OCI-LY7 (cell line): ENCODE data around the gene PALMD.

ENCODE experiments used
- EZH2phosphoT487 ChIP-seq: fragments of 200-600 bp; sonication (generic); IDR thresholded peaks from 2 replicates; pipeline ENCODE4 v1.6.1; 2018; ENCODE audit warnings: low read depth, borderline replicate concordance, mild to moderate bottlenecking, mixed run types, antibody characterized with exemption, low read length, moderate library complexity, mixed read lengths
- TF ChIP-seq, protein P1 (sequence below): fragments of 200-600 bp; sonication (generic); conservative IDR thresholded peaks from 2 replicates; pipeline ENCODE4 v1.5.1; 2014; ENCODE audit warnings: mild to moderate bottlenecking, antibody characterized with exemption, low read length, moderate library complexity, mixed read lengths

DNA sequence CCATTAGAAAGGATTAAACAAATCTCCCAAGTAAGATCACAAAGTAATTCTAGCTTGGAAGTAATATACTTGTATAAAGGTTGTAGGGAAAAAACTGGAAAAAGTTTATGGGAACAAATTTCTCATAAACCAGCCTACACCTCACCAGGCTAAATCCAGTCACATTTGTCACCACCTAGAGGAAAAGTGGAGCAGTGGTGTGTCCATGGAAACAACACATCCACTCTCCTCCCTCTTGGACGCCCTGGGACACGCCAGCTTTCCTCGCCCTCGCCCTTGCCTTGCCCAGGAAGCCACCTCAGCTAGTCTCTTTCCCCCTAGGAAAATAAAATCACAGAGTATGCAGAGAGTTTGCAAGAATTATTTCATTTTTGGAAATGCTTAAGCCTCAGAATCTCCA lies 2.2 kb downstream of the PALMD start:
- TF ChIP-seq, protein P1, sequence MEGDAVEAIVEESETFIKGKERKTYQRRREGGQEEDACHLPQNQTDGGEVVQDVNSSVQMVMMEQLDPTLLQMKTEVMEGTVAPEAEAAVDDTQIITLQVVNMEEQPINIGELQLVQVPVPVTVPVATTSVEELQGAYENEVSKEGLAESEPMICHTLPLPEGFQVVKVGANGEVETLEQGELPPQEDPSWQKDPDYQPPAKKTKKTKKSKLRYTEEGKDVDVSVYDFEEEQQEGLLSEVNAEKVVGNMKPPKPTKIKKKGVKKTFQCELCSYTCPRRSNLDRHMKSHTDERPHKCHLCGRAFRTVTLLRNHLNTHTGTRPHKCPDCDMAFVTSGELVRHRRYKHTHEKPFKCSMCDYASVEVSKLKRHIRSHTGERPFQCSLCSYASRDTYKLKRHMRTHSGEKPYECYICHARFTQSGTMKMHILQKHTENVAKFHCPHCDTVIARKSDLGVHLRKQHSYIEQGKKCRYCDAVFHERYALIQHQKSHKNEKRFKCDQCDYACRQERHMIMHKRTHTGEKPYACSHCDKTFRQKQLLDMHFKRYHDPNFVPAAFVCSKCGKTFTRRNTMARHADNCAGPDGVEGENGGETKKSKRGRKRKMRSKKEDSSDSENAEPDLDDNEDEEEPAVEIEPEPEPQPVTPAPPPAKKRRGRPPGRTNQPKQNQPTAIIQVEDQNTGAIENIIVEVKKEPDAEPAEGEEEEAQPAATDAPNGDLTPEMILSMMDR = 0 out of 2 replicates have a peak, but pooled peaks have one; percentile 11
- no peak for TF ChIP-seq EZH2phosphoT487
